Eye (tissue), 1 donor: ENCODE measurements around the gene BICD1.
"Not testable (repeated sequence)": the region's sequence is repeated elsewhere in the genome, so short reads cannot be mapped to it uniquely, and the experiment has no call there.

Experiments used
- DNase-seq: peaks from one replicate; pipeline ENCODE4 v3.0.0-alpha.2; 2015

The BICD1 gene

GRCh38 chr12:32106517-32107358 is at the start of gene BICD1:
Gene BICD1, plus strand, starts transcription at chr12:32106847. Its CDS starts 485 bp downstream, at chr12:32107332.
- DNase-seq: peak; percentile 96

DNA sequence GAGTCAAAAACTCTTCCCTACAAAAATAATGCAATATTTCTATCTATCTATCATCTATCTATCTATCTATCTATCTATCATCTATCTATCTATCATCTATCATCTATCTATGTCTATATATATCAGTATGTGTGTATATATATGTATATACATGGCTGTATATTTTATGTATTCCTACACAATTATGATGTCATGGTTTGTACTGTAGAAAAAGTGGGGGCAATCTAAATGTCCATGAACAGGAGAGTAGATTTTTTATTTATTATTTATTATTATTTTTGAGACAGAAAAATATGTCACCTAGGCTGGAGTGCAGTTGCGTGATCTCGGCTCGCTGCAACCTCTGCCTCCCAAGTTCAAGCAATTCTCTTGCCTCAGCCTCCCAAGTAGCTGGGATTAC is 45.6 kb upstream of the BICD1 start:
- DNase-seq: no peak

GRCh38 chr12:32062881-32063280 is 43.8 kb upstream of the BICD1 start:
- DNase-seq: no peak

GRCh38 chr12:32063796-32064195 is 42.9 kb upstream of the BICD1 start:
- no peak for DNase-seq

GRCh38 chr12:32066206-32066605 is 40.4 kb upstream of the BICD1 start:
- no peak for DNase-seq

DNA sequence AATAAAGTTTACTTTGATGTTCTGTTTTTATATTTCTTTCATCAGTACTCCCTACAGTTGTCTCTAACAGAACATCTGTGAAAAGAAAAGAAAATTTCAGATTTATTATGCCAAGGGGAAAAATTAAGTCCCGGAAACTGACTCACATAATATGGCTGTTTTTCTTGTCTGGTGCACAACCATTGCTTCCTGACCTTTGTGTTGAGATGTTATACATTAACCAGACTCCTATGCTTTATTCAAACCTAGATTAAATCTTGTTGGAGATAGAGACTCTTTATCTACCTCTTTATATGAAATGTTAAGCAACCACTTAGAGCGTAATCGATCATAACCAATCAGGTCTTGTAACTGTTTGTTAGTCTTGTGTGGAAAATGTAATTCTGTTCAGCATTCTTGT is 37.6 kb upstream of the BICD1 start:
- no peak for DNase-seq

GRCh38 chr12:32069731-32070130 is 36.9 kb upstream of the BICD1 start:
- DNase-seq: no peak

DNA sequence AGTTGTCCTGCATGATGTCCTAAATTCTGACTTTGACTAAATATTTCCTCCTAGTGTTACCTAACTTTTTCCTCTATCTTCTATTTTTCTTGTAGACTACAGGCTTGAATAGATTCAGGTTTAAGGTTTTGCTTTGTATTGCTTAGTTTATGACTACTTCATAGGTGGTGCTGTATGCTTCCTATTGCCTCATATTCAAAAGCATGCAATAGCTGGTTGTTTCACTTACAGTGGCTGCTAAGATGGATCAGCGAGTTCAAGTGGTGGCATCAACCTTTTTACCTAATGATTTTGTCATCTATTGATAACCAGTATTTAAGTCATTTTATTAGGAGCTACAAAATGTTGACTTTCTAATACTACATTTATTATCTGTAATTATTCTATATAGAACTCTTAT is 36.3 kb upstream of the BICD1 start:
- DNase-seq: no peak

- no peak for DNase-seq
Observed at GRCh38 chr12:32072102-32072501, 34.5 kb upstream of the BICD1 start.

- DNase-seq: no peak
Observed at GRCh38 chr12:32074432-32074831, 32.2 kb upstream of the BICD1 start.

- no peak for DNase-seq
Observed at GRCh38 chr12:32076941-32077340, 29.7 kb upstream of the BICD1 start.

DNA sequence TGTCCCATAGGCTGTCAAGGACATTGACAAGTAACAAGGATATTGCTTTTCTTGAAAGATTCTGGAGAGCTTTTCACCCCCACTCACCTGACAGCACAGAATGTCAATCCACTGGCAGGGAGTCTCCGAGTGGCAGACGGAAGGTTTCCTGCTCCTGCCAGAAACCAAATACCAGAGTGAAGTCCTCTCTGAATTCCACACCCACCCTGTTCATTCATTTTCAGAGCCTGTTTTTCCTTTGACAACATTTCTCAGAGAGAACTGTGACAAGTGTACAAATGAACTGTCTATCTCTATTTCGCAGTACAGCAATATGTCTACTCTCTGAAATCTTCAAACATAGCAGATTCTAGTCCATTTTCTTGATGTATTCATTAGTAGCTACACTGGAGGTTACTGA is 26.2 kb upstream of the BICD1 start:
- DNase-seq: no peak

GRCh38 chr12:32083489-32083888 is 23.2 kb upstream of the BICD1 start:
- peak; percentile 33 for DNase-seq

GRCh38 chr12:32084017-32084688 is 22.5 kb upstream of the BICD1 start:
- no peak for DNase-seq

- DNase-seq: no peak
Observed at GRCh38 chr12:32084753-32085152, 21.9 kb upstream of the BICD1 start.

DNA sequence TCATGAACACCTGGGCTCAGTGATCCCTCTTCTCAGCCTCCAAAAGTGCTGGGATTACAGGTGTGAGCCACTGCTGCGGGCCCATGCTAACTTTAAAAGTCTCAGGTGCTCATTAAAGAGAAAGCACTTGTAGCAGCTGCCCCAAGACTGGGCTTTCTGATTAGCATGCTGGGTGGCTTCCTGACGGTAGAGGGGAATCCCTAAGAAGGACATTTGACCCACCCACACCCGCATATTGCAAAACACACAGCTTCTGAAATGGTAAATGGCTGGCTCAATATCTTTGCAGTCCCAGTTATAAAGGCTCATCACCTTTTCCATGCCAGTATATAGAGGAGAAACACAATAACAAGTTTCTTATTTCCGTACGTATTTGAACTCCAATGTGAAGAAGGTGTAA is 19.3 kb upstream of the BICD1 start:
- DNase-seq: no peak

DNA sequence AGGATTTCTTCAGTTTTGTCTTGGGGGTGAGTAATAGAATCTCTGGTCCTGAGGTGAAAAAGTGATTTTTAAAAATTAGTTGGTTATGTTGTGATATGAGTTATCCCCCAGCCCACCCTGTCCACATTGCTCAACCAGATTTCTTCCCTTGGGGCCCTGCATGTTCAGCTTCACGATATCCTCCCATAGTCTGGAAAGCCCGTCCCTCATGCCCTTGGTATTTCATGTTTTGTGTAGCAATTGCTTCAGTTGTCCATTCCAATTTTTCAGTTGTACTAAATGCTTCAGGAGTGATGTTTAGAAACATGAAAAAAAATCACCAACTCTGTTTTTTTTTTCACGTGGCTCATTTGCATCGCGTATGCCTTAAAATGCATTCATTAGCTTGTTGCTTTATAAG is 17.5 kb upstream of the BICD1 start:
- DNase-seq: no peak

DNA sequence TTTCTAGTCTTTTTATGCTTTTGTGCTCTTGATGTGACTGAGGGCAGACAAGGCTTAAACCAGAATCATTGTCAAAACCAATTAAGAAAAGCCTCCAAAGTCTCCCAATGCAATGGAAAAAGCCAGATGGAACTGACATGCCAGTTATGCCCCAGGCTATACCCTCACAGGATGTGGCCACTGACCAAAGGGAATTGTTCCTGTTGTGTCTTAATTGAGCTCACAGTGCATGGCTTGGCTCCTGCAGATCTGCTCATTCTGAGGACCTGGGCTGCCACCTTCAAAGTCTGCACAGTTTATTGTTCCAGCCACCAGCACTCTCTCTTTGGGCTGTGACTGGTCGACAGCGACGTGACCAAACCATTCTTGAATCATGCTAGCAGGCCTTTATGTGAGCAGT is 17.1 kb upstream of the BICD1 start:
- DNase-seq: peak; percentile 91

GRCh38 chr12:32091696-32092095 is 15.0 kb upstream of the BICD1 start:
- DNase-seq: no peak

DNA sequence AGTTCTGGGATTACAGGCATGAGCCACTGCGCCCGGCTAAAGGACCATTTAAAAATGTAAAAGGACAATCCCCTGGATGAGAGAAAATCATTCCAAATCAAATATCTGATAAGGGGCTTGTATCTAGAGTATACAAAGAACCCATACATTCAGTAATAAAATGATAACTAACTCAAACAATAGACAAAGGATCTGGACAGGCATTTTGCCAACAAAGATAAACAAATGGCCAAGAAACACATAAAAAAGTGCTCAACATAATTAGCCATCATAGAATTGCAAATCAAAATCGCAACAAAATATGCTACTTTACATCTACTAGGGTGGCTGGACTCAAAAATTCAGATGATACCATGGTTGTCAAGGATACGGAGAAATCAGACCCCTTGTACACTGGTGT is 8.5 kb upstream of the BICD1 start:
- no peak for DNase-seq

DNA sequence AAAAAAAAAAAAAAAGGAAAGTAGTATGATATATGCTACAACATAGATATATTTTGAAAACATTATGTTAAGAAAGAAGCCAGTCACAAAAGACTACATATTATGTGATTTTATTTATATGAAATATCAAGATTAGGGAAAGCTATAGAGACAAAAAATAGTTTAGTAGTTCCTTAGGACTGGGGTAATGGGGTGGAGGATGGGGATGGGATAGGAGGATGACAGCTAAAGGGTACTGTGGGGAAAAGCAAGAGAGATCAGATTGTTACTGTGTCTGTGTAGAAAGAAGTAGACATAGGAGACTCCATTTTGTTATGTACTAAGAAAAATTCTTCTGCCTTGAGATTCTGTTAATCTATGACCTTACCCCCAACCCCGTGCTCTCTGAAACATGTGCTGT is 7.4 kb upstream of the BICD1 start:
- not testable (repeated sequence) for DNase-seq

DNA sequence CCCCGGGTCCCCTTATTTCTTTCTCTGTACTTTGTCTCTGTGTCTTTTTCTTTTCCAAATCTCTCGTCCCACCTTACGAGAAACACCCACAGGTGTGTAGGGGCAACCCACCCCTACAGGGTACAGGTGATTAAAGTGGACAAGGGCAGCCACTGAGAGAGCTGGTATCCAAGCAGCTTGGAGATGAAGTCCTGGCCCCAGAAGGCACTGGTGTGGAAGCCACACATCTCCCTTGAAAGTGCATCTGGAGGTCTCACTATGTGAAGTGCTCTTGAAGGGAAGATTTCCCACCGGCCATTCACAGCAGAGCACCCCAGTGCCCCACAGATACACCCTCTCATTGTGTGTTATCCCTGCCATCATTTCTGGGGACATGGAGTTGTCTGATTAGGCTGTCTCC is 6.3 kb upstream of the BICD1 start:
- DNase-seq: no peak

DNA sequence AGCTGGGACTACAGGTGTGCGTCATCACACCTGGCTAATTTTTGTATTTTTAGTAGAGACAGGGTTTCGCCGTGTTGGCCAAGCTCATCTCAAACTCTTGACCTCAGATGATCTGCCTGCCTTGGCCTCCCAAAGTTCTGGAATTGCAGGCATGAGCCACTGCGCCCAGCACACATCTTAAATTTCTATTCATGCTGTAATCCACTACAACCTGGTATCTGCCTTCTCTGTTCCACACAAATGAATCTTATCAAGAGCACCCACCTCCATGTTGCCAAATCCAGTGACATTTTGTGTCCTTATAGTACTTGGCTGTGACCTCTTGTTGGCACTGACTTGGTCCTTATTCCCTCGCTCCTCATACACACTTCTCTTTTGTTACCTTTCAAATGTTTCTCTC is 5.8 kb upstream of the BICD1 start:
- no peak for DNase-seq

- no peak for DNase-seq
Observed at GRCh38 chr12:32102234-32102633, 4.4 kb upstream of the BICD1 start.
